CD14-positive monocyte (primary cell): ENCODE measurements around the gene HAX1. TPM values are rescaled to one million over a fixed set of nuclear protein-coding genes. Genes with fewer than 3 reads are reported as not detected.
"Not testable (repeated sequence)": the region's sequence is repeated elsewhere in the genome, so short reads cannot be mapped to it uniquely, and the experiment has no call there.

ENCODE experiments used
- DNase-seq, 3 donors: peaks; one replicate each; pipeline ENCODE4 v3.0.0-alpha.2; 2011 to 2022
- H2AFZ ChIP-seq: 2 replicates; pipeline ENCODE4 v1.6.0; 2012; ENCODE audit warnings: mild to moderate bottlenecking, low read depth, low read length, inconsistent platforms; ENCODE audit not compliant: insufficient read depth, poor library complexity, severe bottlenecking
- H3K27ac ChIP-seq, 2 donors: 1 replicate in 1 of 2; 2 replicates in 1 of 2; pipeline ENCODE4 v1.5.1; 2012 to 2013; ENCODE audit warnings: low read length in 2 of 2, control low read depth in 1 of 2, inconsistent platforms in 1 of 2, low read depth in 1 of 2, mild to moderate bottlenecking in 1 of 2
- H3K27me3 ChIP-seq, 2 donors: one replicate each; pipeline versions ENCODE4 v1.6.0 to v1.6.1; 2011 to 2013; ENCODE audit warnings: low read length in 2 of 2; ENCODE audit not compliant: control insufficient read depth in 2 of 2, insufficient read depth in 2 of 2
- H3K36me3 ChIP-seq, 2 donors: replicated peaks in 1 of 2; 1 replicate in 1 of 2; 2 replicates in 1 of 2; pipeline versions ENCODE4 v1.5.1 to v1.6.1; 2012 to 2013; ENCODE audit warnings: low read length in 2 of 2, control low read depth in 1 of 2, inconsistent platforms in 1 of 2, mild to moderate bottlenecking in 1 of 2; ENCODE audit not compliant: insufficient read depth in 2 of 2, control insufficient read depth in 1 of 2
- H3K4me1 ChIP-seq, 2 donors: 1 replicate in 1 of 2; 2 replicates in 1 of 2; pipeline versions ENCODE4 v1.5.1 to v1.6.1; 2012 to 2013; ENCODE audit warnings: low read length in 2 of 2, control low read depth in 1 of 2, inconsistent platforms in 1 of 2, mild to moderate bottlenecking in 1 of 2, moderate library complexity in 1 of 2; ENCODE audit not compliant: insufficient read depth in 2 of 2, control insufficient read depth in 1 of 2
- H3K4me2 ChIP-seq: replicated peaks from 2 replicates; pipeline ENCODE3; 2012; ENCODE audit warnings: low read length, moderate library complexity, mild to moderate bottlenecking; ENCODE audit not compliant: poor library complexity, severe bottlenecking; ENCODE audit errors: extremely low read depth
- H3K4me3 ChIP-seq, 3 experiments: fragments of 200-600 bp in 1 of 3; sonication (generic) in 1 of 3; replicated peaks in 1 of 3; 1 replicate in 2 of 3; 2 replicates in 1 of 3; pipeline ENCODE4 v1.5.1; 2011 to 2013; ENCODE audit warnings: low read length in 3 of 3, mild to moderate bottlenecking in 3 of 3, control low read depth in 2 of 3, low read depth in 2 of 3, inconsistent platforms in 1 of 3, moderate library complexity in 1 of 3
- H3K79me2 ChIP-seq: 2 replicates; pipeline ENCODE4 v1.6.0; 2012; ENCODE audit warnings: mild to moderate bottlenecking, control low read depth, inconsistent platforms, low read length, moderate library complexity; ENCODE audit not compliant: insufficient read depth
- H3K9ac ChIP-seq: 2 replicates; pipeline ENCODE4 v1.6.0; 2017; ENCODE audit warnings: low read length, mild to moderate bottlenecking; ENCODE audit not compliant: insufficient read depth, poor library complexity, severe bottlenecking
- H3K9me3 ChIP-seq, 2 donors: replicated peaks in 1 of 2; 1 replicate in 1 of 2; 2 replicates in 1 of 2; pipeline versions ENCODE4 v1.5.1 to v1.6.1; 2012 to 2013; ENCODE audit warnings: low read length in 2 of 2, control low read depth in 1 of 2; ENCODE audit not compliant: control insufficient read depth in 1 of 2, insufficient read depth in 1 of 2
- H4K20me1 ChIP-seq: 2 replicates; pipeline ENCODE4 v1.6.0; 2012; ENCODE audit warnings: mild to moderate bottlenecking, low read length, control low read depth, moderate library complexity; ENCODE audit not compliant: insufficient read depth
- H3K27ac Mint-ChIP-seq, 7 donors: one replicate each; pipeline ENCODE4 v1.8.0; 2020; ENCODE audit warnings: mild to moderate bottlenecking in 7 of 7, mixed read lengths in 7 of 7, moderate library complexity in 6 of 7, inconsistent platforms in 2 of 7
- H3K27me3 Mint-ChIP-seq, 3 donors: one replicate each; pipeline ENCODE4 v1.8.0; 2021 to 2022; ENCODE audit warnings: low read depth in 3 of 3, mild to moderate bottlenecking in 3 of 3, mixed read lengths in 3 of 3, moderate library complexity in 3 of 3, inconsistent platforms in 1 of 3
- H3K36me3 Mint-ChIP-seq, 2 donors: one replicate each; pipeline ENCODE4 v1.8.0; 2020; ENCODE audit warnings: mixed read lengths in 2 of 2, inconsistent platforms in 1 of 2, mild to moderate bottlenecking in 1 of 2
- H3K4me1 Mint-ChIP-seq: one replicate; pipeline ENCODE4 v1.8.0; 2020; ENCODE audit warnings: mild to moderate bottlenecking, mixed read lengths
- H3K4me3 Mint-ChIP-seq, 2 donors: one replicate each; pipeline ENCODE4 v1.8.0; 2020; ENCODE audit warnings: mild to moderate bottlenecking in 2 of 2, mixed read lengths in 2 of 2, moderate library complexity in 1 of 2
- H3K9me3 Mint-ChIP-seq, 7 donors: one replicate each; pipeline ENCODE4 v1.8.0; 2020 to 2022; ENCODE audit warnings: mixed read lengths in 7 of 7, mild to moderate bottlenecking in 6 of 7, moderate library complexity in 6 of 7, inconsistent platforms in 2 of 7
- CTCF ChIP-seq: fragments of 200-600 bp; IDR thresholded peaks from one replicate; pipeline ENCODE4 v1.8.0; 2022; ENCODE audit warnings: antibody characterized with exemption, mild to moderate bottlenecking
- WGBS: methylation state at CpG from one replicate; pipeline ENCODE4 v1.1.5; 2013; ENCODE audit warnings: missing lambda C conversion rate; ENCODE audit not compliant: insufficient coverage; 5-methylcytosine and 5-hydroxymethylcytosine counted together
- intact Hi-C, 2 donors: fragments of 100-400 bp; cut with micrococcal nuclease; formaldehyde crosslinking; loops; one replicate each; pipeline versions ENCODE4 v1.15.0 to v1.15.1; 2023
- polyA plus RNA-seq, 3 donors: library from polyadenylated mRNA; depleted of rRNA in 1 of 3; unstranded in 2 of 3; stranded (reverse) in 1 of 3; fragments of 300-500 nt in 2 of 3; fragments of >200 nt in 1 of 3; fragmentation: Illumina TruSeq in 2 of 3; gene quantifications; 1 replicate in 2 of 3; 2 replicates in 1 of 3; pipeline ENCODE4 v1.2.3, GENCODE V29; 2012 to 2021

The HAX1 gene
- polyA plus RNA-seq, 3 donors: 51.4 to 94.9 (median 91.7) TPM

GRCh38 chr1:154309136-154309535, 36.7 kb downstream of the HAX1 start:
- 84% methylated on average over 5 of the region's 7 CpGs for WGBS
- not testable (repeated sequence) for H3K27ac Mint-ChIP-seq, H3K4me1 Mint-ChIP-seq, H3K27me3 ChIP-seq, H3K27ac ChIP-seq, H3K36me3 Mint-ChIP-seq, H3K27me3 Mint-ChIP-seq, H3K79me2 ChIP-seq, H4K20me1 ChIP-seq, H3K9ac ChIP-seq, H2AFZ ChIP-seq, DNase-seq, H3K4me1 ChIP-seq, H3K9me3 ChIP-seq, H3K4me3 Mint-ChIP-seq, H3K36me3 ChIP-seq, H3K4me2 ChIP-seq, H3K4me3 ChIP-seq
- H3K9me3 Mint-ChIP-seq: peaks cover 0 to 13% (median 6%) of the 10 kb centered on the region in 7 donors
- intact Hi-C loops: loop anchor here in 1 of 2 donors (5.0 kb wide), 1 partner anchor 252 kb away; no protein-coding TSS in a partner anchor

GRCh38 chr1:154312229-154313065, 40.0 kb downstream of the HAX1 start:
- H3K36me3 ChIP-seq, H3K4me3 ChIP-seq, DNase-seq, H4K20me1 ChIP-seq, H3K36me3 Mint-ChIP-seq, H2AFZ ChIP-seq, H3K27me3 ChIP-seq, H3K79me2 ChIP-seq, H3K4me3 Mint-ChIP-seq, H3K27ac ChIP-seq, H3K4me1 ChIP-seq, H3K27me3 Mint-ChIP-seq, H3K9me3 ChIP-seq, intact Hi-C loops, H3K9ac ChIP-seq, H3K4me1 Mint-ChIP-seq, H3K4me2 ChIP-seq: not testable (repeated sequence)
- peaks cover 0 to 31% (median 19%) of the 10 kb centered on the region in 7 donors for H3K9me3 Mint-ChIP-seq
- WGBS: 80% methylated on average over 5 of the region's 13 CpGs
- peak overlapping the region in 1 of 7 donors; percentile 3 for H3K27ac Mint-ChIP-seq

- Histone ChIP-seq H3K27ac (no peak overlapping the region), H2AFZ (no peak overlapping the region), H3K4me3 (no peak overlapping the region), H3K9ac (no peak overlapping the region), H3K27me3 (no peaks in the 10 kb centered on the region), H3K4me2 (no peak overlapping the region), H4K20me1 (no peaks in the 10 kb centered on the region), H3K36me3 (no peaks in the 10 kb centered on the region), H3K79me2 (no peaks in the 10 kb centered on the region), H3K4me1 (no peaks in the 10 kb centered on the region), H3K9me3 (peaks cover 9% of the 10 kb centered on the region in 2 donors)
- H3K27me3 Mint-ChIP-seq: peaks cover 2 to 5% (median 5%) of the 10 kb centered on the region in 3 donors
- 99% methylated on average over 8 of the region's 10 CpGs for WGBS
- H3K36me3 Mint-ChIP-seq: no peaks in the 10 kb centered on the region
- no peak overlapping the region for H3K4me3 Mint-ChIP-seq
- no peaks in the 10 kb centered on the region for H3K4me1 Mint-ChIP-seq
- TF ChIP-seq CTCF: no peak
- intact Hi-C loops: no loop called here
- no peak overlapping the region for H3K27ac Mint-ChIP-seq
- peaks cover 0 to 37% (median 21%) of the 10 kb centered on the region in 7 donors for H3K9me3 Mint-ChIP-seq
- no peak for DNase-seq
These were observed 40.6 kb downstream of the HAX1 start for GRCh38 chr1:154313066-154313356.

GRCh38 chr1:154314226-154314625, 41.8 kb downstream of the HAX1 start:
- H3K79me2 ChIP-seq, intact Hi-C loops, H3K27ac ChIP-seq, H3K36me3 Mint-ChIP-seq, H3K27me3 Mint-ChIP-seq, H3K4me1 ChIP-seq, H4K20me1 ChIP-seq, H3K4me2 ChIP-seq, H3K9me3 ChIP-seq, H2AFZ ChIP-seq, H3K27me3 ChIP-seq, H3K4me1 Mint-ChIP-seq, H3K9ac ChIP-seq, H3K4me3 Mint-ChIP-seq, H3K36me3 ChIP-seq, H3K27ac Mint-ChIP-seq, DNase-seq, H3K4me3 ChIP-seq: not testable (repeated sequence)
- no CpG with 5 or more reads among the region's 3 CpGs for WGBS
- H3K9me3 Mint-ChIP-seq: peaks cover 0 to 36% (median 19%) of the 10 kb centered on the region in 7 donors
